GM18520 (cell line): ENCODE data around the gene MYO3B.
"Not testable (repeated sequence)": the region's sequence is repeated elsewhere in the genome, so short reads cannot be mapped to it uniquely, and the experiment has no call there.

Experiments used
- ATAC-seq: cut with Tn5 transposase; IDR thresholded peaks from one replicate; pipeline ENCODE4 v1.9.1; 2021; ENCODE audit not compliant: unreplicated experiment

MYO3B gene

GRCh38 chr2:170332676-170333402 is 154.9 kb downstream of the MYO3B start:
- ATAC-seq, result no peak

- no peak for ATAC-seq
Measured at GRCh38 chr2:170335351-170335750, 157.4 kb downstream of the MYO3B start.

GRCh38 chr2:170336408-170336807 is 158.5 kb downstream of the MYO3B start:
- no peak for ATAC-seq

- ATAC-seq, result no peak
Measured at GRCh38 chr2:170336916-170337315, 159.0 kb downstream of the MYO3B start.

- no peak for ATAC-seq
Measured at GRCh38 chr2:170339322-170339721, 161.4 kb downstream of the MYO3B start.

- no peak for ATAC-seq
Measured at GRCh38 chr2:170339750-170340692, 162.1 kb downstream of the MYO3B start.

GRCh38 chr2:170340693-170341068 is 162.7 kb downstream of the MYO3B start:
- ATAC-seq, result no peak

GRCh38 chr2:170341684-170342623 is 164.0 kb downstream of the MYO3B start:
- ATAC-seq, result no peak

- ATAC-seq, result no peak
Measured at GRCh38 chr2:170344663-170345346, 166.9 kb downstream of the MYO3B start.

- no peak for ATAC-seq
Measured at GRCh38 chr2:170345607-170346006, 167.7 kb downstream of the MYO3B start.

GRCh38 chr2:170349269-170349668 is 171.3 kb downstream of the MYO3B start:
- ATAC-seq, result not testable (repeated sequence)

GRCh38 chr2:170350929-170351826 is 173.2 kb downstream of the MYO3B start:
- ATAC-seq, result no peak

- no peak for ATAC-seq
Measured at GRCh38 chr2:170353723-170354122, 175.8 kb downstream of the MYO3B start.

GRCh38 chr2:170354388-170354787 is 176.4 kb downstream of the MYO3B start:
- no peak for ATAC-seq

GRCh38 chr2:170354855-170355780 is 177.2 kb downstream of the MYO3B start:
- no peak for ATAC-seq

GRCh38 chr2:170359466-170359865 is 181.5 kb downstream of the MYO3B start:
- no peak for ATAC-seq

GRCh38 chr2:170360546-170361089 is 182.7 kb downstream of the MYO3B start:
- ATAC-seq, result no peak
